Esophagus muscularis mucosa (tissue), 4 donors: ENCODE data around the gene CLTB. TPM values are rescaled to one million over a fixed set of nuclear protein-coding genes. Genes with fewer than 3 reads are reported as not detected.
A peak's percentile ranks its signal among the peaks of the same experiment; 100 is the strongest.

Experiments used
- DNase-seq: peaks from one replicate; pipeline ENCODE4 v3.0.0-alpha.2; 2017; ENCODE audit errors: extremely low spot score
- H3K27ac ChIP-seq, 4 donors: fragments of 200-600 bp; sonication (generic); replicated peaks in 1 of 4; 1 replicate in 3 of 4; 2 replicates in 1 of 4; pipeline ENCODE4 v1.5.1; 2016 to 2019; ENCODE audit warnings: mild to moderate bottlenecking in 1 of 4
- H3K27me3 ChIP-seq, 4 donors: fragments of 200-600 bp; sonication (generic); one replicate each; pipeline versions ENCODE4 v1.5.1 to v1.6.0; 2016 to 2019
- H3K36me3 ChIP-seq, 4 donors: fragments of 200-600 bp; sonication (generic); one replicate each; pipeline ENCODE4 v1.5.1; 2016 to 2019
- H3K4me1 ChIP-seq, 4 donors: fragments of 200-600 bp; sonication (generic); one replicate each; pipeline ENCODE4 v1.5.1; 2016 to 2019
- H3K4me3 ChIP-seq, 4 donors: fragments of 200-600 bp; sonication (generic); 1 replicate in 2 of 4; 2 replicates in 2 of 4; pipeline ENCODE4 v1.5.1; 2016 to 2019; ENCODE audit warnings: mild to moderate bottlenecking in 4 of 4, moderate library complexity in 1 of 4
- H3K9me3 ChIP-seq, 4 donors: fragments of 200-600 bp; sonication (generic); 1 replicate in 3 of 4; 2 replicates in 1 of 4; pipeline ENCODE4 v1.5.1; 2016 to 2019
- EP300 ChIP-seq: sonication (generic); formaldehyde crosslinking; IDR thresholded peaks from one replicate; pipeline ENCODE4 v1.6.1; 2017; ENCODE audit warnings: antibody characterized with exemption
- POLR2A ChIP-seq: fragments of 450-650 bp; IDR thresholded peaks from one replicate; pipeline ENCODE4 v1.6.1; 2017; ENCODE audit warnings: antibody characterized with exemption, moderate library complexity, mild to moderate bottlenecking, low read depth
- POLR2AphosphoS5 ChIP-seq, 2 donors: sonication (generic); formaldehyde crosslinking; IDR thresholded peaks; one replicate each; pipeline ENCODE4 v1.6.1; 2017; ENCODE audit warnings: antibody characterized with exemption in 2 of 2
- WGBS: methylation state at CpG from one replicate; pipeline ENCODE4 v1.1.5; 2018; 5-methylcytosine and 5-hydroxymethylcytosine counted together
- intact Hi-C: fragments of 100-400 bp; cut with DNase I; formaldehyde crosslinking; loops from one replicate; pipeline ENCODE4 v1.15.1; 2023
- small RNA-seq, 3 donors: library from RNA; depleted of rRNA; stranded (forward); fragments of <200 nt; gene quantifications; one replicate each; pipeline ENCODE3, GENCODE V24; 2016
- total RNA-seq, 4 donors: library from RNA; depleted of rRNA; stranded (reverse); fragments of >200 nt; gene quantifications; one replicate each; pipeline versions ENCODE4 v1.1.0 to v1.2.1, GENCODE V29; 2016
- TF ChIP-seq, protein P1 (sequence below), 3 experiments: fragments of 200-600 bp in 2 of 3; fragments of 450-650 bp in 1 of 3; sonication (generic) in 2 of 3; IDR thresholded peaks; one replicate each; pipeline ENCODE4 v1.5.1; 2017 to 2019; ENCODE audit warnings: antibody characterized with exemption in 3 of 3, mild to moderate bottlenecking in 2 of 3, moderate library complexity in 1 of 3

The CLTB gene
- total RNA-seq, 4 donors from 2014 or later = 220 to 267 (median 239) TPM

DNA sequence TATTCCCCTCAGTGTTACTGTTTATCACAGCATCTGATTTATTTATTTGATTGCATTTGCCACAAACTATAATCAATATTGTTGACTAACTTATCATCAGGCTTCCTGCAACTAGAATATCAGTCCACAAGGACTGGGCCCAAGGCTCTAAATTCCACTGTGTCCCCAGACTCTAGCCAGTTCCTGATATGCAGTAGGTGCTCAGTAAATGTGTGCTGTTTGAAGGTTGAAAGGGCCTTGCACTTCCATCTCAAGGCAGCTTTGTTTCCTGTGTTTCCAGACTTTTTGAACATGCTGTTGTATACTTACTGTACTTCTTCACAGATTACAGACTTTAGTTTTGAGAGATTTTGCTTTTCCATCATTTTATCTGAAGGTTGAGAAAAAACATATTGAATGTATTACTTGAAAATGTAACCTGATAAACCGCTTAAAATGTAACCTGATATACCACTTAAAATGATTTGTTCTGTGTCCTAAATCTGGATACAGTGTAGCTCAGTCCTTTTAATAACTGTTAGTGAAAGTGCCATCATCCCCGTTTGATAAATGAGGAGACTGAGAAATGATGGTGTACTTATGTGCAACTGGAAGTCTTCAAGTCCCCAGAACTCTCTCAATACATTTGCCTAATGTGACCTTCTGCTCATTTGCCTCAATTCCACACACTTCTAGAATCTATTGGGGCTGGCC lies 73.4 kb downstream of the CLTB start:
- Histone ChIP-seq H3K36me3 (peaks cover 22 to 43% (median 35%) of the 10 kb centered on the region in 4 donors), H3K9me3 (no peaks in the 10 kb centered on the region), H3K27me3 (no peaks in the 10 kb centered on the region), H3K4me3 (no peak overlapping the region), H3K4me1 (peaks cover 0 to 21% (median 13%) of the 10 kb centered on the region in 4 donors), H3K27ac (peak overlapping the region in 2 of 4 donors; percentile 37 to 73)
- TF ChIP-seq POLR2AphosphoS5 (IDR thresholded peaks at IDR 0.05) (no peak), POLR2A (no peak), EP300 (no peak)
- TF ChIP-seq, protein P1, sequence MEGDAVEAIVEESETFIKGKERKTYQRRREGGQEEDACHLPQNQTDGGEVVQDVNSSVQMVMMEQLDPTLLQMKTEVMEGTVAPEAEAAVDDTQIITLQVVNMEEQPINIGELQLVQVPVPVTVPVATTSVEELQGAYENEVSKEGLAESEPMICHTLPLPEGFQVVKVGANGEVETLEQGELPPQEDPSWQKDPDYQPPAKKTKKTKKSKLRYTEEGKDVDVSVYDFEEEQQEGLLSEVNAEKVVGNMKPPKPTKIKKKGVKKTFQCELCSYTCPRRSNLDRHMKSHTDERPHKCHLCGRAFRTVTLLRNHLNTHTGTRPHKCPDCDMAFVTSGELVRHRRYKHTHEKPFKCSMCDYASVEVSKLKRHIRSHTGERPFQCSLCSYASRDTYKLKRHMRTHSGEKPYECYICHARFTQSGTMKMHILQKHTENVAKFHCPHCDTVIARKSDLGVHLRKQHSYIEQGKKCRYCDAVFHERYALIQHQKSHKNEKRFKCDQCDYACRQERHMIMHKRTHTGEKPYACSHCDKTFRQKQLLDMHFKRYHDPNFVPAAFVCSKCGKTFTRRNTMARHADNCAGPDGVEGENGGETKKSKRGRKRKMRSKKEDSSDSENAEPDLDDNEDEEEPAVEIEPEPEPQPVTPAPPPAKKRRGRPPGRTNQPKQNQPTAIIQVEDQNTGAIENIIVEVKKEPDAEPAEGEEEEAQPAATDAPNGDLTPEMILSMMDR (IDR thresholded peaks at IDR 0.05) = no peak
- DNase-seq = no peak
- WGBS = 40% methylated on average over 2 of the region's 2 CpGs
- intact Hi-C loops = no loop called here

Small RNA genes within 50 kb of the gene (small RNA-seq; reads per million reads assigned to genes)
- gene AC010297.1 (0 reads per million in 3 donors), gene MIR1271 (5.4 to 7.6 (median 6.9) reads per million in 3 donors)

Other genes starting within 250 kb of the CLTB start
- gene SIMC1, start 178.1 kb downstream of the CLTB start, total RNA-seq = 10 to 100 TPM; 17.8 to 28.3 (median 22.0) TPM
- 100 to 1,000 TPM; 115 to 157 (median 139) TPM for gene KIAA1191, start 54.8 kb downstream of the CLTB start, total RNA-seq
- 10 to 100 TPM in 1 of 4 donors, 1 to 10 TPM in 3; 5.4 to 16.9 (median 7.1) TPM for gene ARL10, start 51.1 kb downstream of the CLTB start, total RNA-seq
- gene NOP16, start 27.9 kb downstream of the CLTB start, total RNA-seq = 10 to 100 TPM in 2 of 4 donors, 1 to 10 TPM in 2; 7.5 to 23.4 (median 10.8) TPM
- 100 to 1,000 TPM; 120 to 179 (median 160) TPM for gene HIGD2A, start 27.8 kb downstream of the CLTB start, total RNA-seq
- 10 to 100 TPM; 21.2 to 27.3 (median 23.9) TPM for gene FAF2, start 31.8 kb upstream of the CLTB start, total RNA-seq
- gene RNF44, start 120.9 kb upstream of the CLTB start, total RNA-seq = 10 to 100 TPM; 11.3 to 22.2 (median 18.7) TPM
- under 1 TPM in 1 of 4 donors, not detected in 3; 0.92 TPM for gene CDHR2, start 132.8 kb upstream of the CLTB start, total RNA-seq
- gene GPRIN1, start 193.6 kb upstream of the CLTB start, total RNA-seq = 1 to 10 TPM in 1 of 4 donors, under 1 TPM in 3; 0.42 to 1.0 (median 0.95) TPM
- gene SNCB, start 214.0 kb upstream of the CLTB start, total RNA-seq = not detected
- not detected for gene EIF4E1B, start 214.1 kb upstream of the CLTB start, total RNA-seq
- 10 to 100 TPM in 3 of 4 donors, 1 to 10 TPM in 1; 8.3 to 18.6 (median 14.8) TPM for gene TSPAN17, start 230.9 kb upstream of the CLTB start, total RNA-seq